ENCODE measurements around the gene REEP6.
"Not testable (repeated sequence)": the region's sequence is repeated elsewhere in the genome, so short reads cannot be mapped to it uniquely, and the experiment has no call there.

GRCh38 chr19:1535699-1536098, 44.7 kb downstream of the REEP6 start:
- not testable (repeated sequence) for TF ChIP-seq SMC3 (IDR thresholded peaks at IDR 0.05; ENCODE audit: low read depth, low read length); IRF3 (IDR thresholded peaks at IDR 0.05; ENCODE audit: low read depth, low read length); TAF1 (IDR thresholded peaks at IDR 0.05; ENCODE audit: borderline replicate concordance, low read depth, low read length); RFX5 (IDR thresholded peaks at IDR 0.05; ENCODE audit: low read length); JUND (IDR thresholded peaks at IDR 0.05); EP300 (IDR thresholded peaks at IDR 0.05; ENCODE audit: borderline replicate concordance in 1 of 2, low read depth in 1 of 2, low read length in 1 of 2); RCOR1 (IDR thresholded peaks at IDR 0.05; ENCODE audit: low read length); POLR2AphosphoS5 (IDR thresholded peaks at IDR 0.05; ENCODE audit: low read depth, low read length); MEF2A (IDR thresholded peaks at IDR 0.05; ENCODE audit: borderline replicate concordance, low read depth); NRF1 (IDR thresholded peaks at IDR 0.05; ENCODE audit: low read depth, low read length); RAD21 (IDR thresholded peaks at IDR 0.05; ENCODE audit: low read length); SIN3A (IDR thresholded peaks at IDR 0.05; ENCODE audit: borderline replicate concordance, low read depth, low read length); REST (IDR thresholded peaks at IDR 0.05; ENCODE audit: low read depth, low read length)
- TF ChIP-seq, protein P1, sequence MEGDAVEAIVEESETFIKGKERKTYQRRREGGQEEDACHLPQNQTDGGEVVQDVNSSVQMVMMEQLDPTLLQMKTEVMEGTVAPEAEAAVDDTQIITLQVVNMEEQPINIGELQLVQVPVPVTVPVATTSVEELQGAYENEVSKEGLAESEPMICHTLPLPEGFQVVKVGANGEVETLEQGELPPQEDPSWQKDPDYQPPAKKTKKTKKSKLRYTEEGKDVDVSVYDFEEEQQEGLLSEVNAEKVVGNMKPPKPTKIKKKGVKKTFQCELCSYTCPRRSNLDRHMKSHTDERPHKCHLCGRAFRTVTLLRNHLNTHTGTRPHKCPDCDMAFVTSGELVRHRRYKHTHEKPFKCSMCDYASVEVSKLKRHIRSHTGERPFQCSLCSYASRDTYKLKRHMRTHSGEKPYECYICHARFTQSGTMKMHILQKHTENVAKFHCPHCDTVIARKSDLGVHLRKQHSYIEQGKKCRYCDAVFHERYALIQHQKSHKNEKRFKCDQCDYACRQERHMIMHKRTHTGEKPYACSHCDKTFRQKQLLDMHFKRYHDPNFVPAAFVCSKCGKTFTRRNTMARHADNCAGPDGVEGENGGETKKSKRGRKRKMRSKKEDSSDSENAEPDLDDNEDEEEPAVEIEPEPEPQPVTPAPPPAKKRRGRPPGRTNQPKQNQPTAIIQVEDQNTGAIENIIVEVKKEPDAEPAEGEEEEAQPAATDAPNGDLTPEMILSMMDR (IDR thresholded peaks at IDR 0.05): not testable (repeated sequence)

All from SK-N-SH (cell line).